Activated CD4-positive, alpha-beta T cell treated with anti-CD3 and anti-CD28 coated beads for 1 hour (primary cell): ENCODE measurements around the gene RHBDL1.
"Not testable (repeated sequence)": the region's sequence is repeated elsewhere in the genome, so short reads cannot be mapped to it uniquely, and the experiment has no call there.

Experiments used
- DNase-seq: peaks from one replicate; pipeline ENCODE4 v3.0.0-alpha.2; 2020

The RHBDL1 gene

DNA sequence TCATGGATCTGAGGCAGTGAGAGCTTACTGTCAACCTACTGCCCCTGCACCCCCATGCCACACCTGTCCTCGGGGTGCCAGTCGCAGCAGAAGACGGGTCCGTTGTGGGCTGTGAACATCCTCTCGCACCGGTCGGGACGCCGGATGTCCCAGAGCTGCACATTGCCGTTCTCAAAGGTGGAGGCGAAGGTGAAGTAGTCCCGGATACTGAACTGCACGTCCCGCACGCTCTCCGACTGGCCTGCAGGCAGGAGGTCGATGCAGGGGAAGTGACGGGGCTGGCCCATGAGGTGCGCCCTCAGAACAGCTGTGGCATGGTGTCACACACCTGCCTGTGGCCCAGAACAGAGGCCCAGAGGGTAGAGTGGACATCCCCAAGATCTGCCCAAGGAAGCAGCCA, 12.0 kb downstream of the RHBDL1 start:
- no peak for DNase-seq

DNA sequence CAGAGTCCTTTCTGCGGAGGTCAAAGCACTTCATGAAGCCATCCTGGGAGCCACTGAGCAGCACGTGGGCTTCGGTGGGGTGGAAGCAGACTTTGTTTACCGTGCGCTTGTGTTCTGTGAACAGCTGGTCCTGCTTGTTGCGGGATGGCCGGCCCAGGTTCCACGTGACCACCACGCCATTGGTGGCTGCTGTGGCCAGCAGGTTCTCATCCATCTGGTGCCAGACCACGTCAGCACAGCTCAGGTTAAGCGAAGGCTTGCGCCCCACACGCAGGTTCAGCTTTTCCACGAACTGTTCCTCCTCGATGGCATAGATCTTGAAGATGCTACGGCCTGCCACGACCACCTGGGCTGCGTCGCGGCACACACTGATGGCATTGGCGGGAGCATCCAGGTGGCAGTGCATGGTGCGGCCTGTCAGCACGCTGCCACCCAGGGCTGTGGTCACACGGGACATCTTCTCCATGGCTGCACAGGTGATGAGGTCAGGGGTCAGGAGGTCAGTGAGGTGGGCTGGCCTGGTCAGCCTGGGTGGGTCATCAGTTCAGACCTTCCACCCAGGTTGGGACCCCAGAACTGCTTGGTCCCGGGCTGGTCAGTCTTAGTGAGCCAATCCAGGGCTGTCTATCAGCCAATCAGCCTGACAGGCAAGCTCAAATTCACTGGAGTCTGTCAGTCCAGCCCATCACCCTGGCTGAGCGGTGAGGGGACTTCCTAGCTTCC, 13.9 kb downstream of the RHBDL1 start:
- DNase-seq: no peak

DNA sequence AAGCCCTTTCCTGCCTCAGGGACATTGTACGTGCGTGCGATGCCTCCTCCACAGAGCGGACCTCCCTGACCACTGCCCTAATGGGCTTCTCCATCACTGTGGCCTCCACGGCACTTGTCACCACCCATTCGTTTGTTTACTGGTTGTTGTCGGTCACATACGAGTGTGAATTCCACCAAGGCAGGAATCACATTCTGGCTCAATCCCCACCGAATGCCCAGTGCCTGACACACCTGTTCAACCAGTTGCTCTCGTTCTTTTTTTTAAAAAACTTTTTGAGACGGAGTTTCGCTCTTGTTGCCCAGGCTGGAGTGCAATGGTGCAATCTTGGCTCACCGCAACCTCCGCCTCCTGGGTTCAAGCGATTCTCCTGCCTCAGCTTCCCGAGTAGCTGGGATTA, 15.8 kb downstream of the RHBDL1 start:
- DNase-seq: not testable (repeated sequence)

DNA sequence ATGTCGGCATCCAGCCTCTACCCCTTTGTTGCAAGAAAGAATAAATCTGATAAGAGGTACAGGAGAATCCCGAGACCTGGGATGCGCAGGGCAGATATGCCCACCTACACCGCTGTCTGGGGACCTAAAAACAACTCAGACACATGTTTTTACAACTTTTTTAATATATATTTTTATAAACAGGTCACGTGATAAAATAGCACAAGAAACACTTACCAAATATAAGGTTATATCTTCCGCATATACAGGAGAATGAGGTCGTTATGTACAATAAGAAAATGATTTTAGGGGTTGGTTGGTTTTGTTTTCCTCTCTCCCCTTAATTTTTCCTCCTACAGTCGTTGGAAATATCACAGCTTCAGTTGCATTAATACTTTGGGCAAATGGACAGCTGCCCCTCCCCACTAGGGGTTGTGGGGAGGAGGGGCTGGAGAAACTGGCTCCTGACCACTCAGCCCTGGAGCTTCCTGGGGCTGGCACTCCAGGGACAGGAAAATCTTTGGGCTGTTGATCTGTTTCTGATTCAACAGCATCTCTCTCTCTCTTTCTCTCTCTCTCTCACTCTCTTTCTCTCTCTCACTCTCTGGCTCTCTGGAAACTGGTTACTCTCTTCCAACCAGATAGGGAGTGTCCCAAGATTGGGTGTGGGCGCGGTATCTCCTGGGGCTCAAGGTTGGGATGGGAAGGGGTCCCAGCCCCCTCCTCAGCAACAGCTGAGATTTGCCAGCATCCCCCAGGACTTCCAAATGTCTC, 17.1 kb downstream of the RHBDL1 start:
- no peak for DNase-seq

DNA sequence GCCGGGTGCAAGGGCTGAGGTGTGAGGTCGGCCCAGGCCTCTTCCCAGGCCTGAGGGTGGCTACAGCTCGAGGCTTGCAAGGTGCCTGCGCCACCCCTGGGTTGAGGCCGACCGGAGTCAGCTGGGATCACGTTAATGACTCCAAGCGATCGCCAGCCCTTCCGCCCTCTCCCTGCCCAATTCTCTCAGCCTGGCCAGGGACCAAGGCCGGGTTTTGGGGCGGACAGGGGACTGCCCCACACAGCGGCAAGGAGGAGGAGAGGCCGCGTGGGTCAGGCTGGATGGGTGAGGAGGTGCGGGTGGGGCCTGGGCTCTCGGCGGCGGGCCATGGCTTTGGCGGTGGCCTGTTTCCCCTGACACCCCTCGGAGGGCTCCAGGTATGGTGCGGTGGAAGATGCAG, 17.9 kb downstream of the RHBDL1 start:
- no peak for DNase-seq

DNA sequence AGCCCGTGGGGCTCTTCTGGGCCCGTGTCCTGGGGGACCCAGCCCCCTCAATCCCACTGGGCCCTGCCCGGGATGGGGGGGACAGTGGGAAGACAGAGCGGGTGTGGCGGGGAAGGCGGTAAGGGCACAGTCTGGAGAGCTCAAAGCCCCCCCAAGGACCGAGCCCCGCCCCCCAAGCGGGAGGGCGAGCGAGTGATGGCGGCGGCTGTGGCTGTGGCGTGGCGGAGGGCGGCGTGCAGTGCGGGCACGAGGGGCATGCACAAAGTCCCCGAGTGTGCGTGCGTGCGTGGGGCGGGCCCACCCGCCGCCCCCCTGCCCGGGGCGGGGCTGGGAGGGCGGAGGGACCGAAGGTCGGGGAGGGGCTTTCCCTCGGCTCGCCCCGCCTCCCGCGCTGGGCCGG, 18.3 kb downstream of the RHBDL1 start:
- no peak for DNase-seq

DNA sequence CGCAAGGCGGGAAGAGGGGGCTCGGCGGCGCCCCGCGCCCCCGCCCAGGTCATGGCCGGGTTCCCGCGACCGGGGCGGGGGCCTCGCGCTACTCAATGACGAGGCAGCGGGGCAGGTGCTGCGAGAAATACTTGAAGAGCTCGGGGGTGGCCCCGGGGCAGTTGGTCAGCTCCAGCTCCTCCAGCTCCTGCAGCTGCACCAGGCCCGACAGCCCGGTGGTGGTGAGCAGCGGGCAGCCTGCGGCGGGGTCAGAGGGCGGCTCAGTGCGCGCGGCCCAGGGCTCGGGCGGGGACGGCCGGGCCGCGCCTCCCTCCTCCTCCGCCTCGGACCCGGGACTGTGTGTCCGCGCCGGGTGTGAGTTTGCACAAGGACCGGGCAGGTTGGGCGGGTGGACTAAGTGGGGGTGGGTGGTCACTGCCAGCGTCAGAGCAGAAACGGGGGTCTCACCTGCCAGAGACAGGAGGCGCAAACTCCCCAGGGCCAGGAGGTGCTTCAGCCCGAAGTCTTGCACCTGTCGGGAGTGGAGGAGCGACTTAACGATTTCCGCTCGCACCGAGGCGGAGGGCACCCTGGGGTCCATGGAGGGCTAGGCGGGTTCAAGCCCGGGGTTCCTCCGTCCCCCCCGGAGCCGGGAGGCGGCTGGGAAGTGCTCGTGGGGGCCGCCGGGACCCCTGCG, 18.9 kb downstream of the RHBDL1 start:
- DNase-seq: no peak

DNA sequence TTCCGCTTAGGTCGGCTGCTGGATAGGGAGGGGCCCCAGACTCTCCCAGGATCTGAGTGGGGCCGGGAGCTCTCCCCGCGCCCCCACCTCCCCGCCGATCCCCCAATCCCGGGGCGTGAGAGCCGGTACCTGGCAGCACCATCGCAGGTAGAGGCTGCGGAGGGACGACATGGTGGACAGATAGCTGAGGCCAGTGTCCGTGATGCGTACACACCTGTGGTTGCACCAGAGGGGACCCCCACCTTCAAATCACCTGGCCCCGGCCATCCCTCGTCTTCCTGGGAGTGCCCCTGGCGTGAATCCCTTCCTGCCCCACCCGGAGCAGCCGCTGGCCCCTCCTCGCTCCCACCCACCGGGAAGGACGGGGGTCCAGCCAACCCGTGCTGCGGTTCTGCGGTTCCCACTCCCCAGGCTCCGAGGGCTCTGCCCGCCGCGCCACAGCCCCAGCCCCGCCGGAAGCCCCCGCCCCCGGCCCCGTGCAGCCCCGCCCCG, 19.4 kb downstream of the RHBDL1 start:
- DNase-seq: no peak

DNA sequence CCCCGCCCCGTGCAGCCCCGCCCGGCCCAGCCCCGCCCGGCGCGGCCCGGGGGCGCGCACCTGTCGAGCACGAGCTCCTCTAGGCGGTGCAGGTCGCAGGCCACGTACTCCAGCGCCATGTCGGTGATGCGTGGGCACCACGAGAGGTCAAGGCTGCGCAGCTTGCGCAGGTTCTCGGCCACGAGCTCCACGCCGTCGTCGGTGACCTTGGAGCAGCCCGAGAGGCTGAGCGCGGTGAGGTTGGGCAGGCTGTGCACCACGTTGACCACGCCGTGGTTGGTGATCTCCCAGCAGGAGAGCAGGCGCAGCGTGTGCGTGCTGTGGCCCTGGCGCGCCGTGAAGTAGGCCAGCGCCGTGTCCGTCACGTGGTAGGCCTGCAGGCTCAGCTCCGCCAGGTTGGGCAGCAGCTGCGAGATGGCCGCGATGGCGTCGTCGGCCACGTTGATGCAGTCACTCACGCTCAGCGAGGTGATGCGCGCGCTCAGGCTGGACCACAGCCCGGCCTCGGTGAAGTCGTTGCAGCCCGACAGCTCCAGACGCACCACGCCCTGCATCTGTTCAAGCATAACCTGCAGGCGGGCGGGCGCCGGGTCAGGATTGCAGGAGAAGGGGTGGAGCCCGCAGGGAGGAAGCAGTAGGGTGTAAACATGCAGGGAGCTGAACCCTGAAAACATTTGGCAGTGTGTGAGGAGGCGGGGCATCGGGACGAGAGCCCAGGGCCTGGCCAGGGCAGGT, 20.1 kb downstream of the RHBDL1 start:
- peak; percentile 61 for DNase-seq

DNA sequence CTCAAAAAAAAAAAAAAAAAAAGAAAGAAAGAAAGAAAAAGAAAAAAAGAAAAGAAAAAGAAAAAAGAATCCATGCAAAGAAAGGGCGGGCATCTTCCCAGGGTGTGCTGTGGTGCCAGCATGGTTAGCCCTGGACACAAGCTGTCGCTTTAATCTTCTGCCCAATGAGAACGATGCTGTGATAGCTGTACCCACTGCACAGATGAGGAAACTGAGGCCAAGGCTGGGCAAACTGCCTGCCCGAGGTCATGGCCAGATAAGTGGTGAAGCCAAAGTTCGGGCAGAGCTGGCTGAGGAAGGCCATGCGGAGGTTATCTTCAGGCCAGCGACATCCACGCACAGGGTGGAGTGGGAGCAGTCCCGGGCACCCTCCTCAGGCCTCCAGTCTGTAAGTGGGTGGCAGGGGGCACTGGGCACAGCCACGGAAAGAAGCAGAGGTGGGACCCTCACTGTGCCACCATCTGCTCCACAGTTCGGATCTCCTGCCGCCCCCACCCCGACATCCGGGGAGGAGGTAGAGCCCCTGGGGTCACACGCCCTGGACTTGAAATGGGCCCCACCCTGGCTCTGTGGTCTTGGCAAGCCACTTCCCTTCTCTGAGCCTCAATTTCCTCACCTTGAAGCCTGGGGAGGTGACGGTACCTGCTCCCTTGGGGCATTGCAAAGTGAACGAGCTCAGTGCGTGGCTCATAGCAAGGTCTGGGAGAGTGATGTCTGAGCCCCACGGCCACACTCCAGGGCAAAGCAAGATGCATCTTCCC, 23.6 kb downstream of the RHBDL1 start:
- DNase-seq: no peak

DNA sequence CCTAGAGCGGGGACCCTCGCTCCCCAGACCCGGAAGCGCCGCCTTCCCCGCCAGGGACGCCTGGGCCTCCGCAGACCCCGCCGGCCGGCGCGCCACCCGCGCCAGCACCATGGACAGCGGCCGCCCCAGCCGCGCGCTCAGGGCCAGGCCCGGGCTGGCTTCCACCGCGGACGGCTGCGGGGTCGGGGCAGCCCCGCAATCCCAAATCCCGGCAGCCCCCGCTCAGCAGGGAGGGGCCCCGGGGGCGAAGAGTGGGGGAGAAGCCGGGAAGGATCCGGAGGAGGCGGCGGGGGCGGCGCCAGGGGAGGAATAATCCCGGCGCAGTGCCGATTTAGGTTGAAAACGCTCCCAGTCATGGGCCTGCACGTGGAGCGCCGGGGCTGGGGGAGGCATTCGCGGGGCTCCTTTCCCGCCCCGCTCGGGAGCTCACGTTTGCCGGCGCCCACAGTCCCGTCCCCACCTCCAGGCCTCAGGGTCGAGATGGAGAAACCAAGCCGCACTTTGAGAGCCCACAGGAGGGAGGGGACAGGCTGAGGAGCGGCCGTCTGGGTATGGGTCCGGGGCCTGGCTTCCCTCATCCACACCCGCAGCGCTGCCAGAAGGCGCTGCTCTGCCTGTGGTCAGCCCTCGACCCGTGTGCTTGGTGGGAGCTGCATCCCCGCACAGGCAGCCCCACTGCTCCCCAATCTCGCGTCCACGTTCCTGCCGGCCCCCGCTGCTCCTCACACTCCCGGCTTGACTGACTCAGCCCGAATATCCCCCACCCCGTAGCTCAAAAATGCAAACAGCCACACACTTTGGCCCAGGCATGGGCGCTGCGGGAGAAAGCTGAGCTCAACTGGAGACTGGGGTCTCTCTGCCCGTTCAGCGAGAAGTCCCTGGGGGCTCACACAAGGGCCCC, 25.5 kb downstream of the RHBDL1 start:
- DNase-seq: no peak

DNA sequence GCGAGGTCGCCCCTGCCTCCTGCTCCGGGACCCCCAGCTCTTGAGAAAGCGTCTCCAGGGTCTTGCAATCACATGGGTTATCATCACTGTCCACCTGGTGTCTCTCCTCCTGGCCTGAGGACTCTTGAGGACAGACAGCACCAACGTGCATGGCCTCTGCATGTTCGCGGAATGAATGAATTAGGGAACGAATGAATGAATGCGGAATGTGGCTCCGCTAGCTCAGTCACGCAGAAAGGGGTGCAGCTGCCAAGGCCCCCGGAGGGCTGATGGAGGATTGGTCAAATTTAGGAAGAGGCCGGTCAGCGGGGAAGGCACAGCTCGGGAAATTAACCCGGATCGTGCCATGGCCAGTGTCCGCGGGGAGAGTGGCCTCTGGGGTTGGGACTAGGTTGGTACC, 26.9 kb downstream of the RHBDL1 start:
- DNase-seq: no peak

DNA sequence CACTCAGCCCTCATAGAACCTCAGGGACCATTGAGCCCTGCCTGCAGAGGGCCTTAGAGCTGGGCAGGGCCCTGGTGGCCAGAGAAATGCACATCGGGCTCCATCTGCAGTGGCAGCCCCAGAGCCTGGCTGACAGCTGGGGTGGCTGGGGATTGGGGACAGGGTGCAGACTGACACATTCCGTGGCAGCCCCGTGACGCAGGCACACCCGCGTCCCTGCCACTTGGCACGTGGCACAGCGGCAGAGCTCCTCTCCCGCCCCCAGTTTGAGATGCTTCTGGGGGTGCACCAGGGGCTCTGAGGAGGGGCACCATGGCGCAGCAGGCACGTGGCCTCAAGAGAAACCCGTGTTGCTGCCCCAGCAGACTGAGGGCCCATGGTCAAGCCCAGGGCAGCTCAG, 27.9 kb downstream of the RHBDL1 start:
- DNase-seq: no peak

DNA sequence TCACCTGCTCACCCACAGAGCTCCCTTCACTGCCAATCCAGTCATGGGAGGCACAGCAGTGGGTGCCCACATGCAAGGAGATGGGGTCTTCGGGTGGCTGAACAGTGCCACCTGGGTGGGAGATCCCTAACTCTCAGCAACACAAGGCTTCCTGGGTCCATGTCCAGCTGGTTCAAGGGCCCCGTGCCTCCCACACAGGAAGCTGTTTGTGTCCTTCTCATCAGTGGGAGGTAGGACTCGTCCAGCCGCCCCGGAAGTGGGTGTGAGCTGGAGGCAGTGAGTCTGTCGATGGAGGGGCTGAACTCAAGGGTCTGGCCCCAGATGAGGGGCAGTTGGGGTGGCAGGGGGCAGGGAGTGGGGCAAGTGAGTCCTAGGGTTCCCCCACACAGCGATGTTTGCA, 28.6 kb downstream of the RHBDL1 start:
- no peak for DNase-seq

DNA sequence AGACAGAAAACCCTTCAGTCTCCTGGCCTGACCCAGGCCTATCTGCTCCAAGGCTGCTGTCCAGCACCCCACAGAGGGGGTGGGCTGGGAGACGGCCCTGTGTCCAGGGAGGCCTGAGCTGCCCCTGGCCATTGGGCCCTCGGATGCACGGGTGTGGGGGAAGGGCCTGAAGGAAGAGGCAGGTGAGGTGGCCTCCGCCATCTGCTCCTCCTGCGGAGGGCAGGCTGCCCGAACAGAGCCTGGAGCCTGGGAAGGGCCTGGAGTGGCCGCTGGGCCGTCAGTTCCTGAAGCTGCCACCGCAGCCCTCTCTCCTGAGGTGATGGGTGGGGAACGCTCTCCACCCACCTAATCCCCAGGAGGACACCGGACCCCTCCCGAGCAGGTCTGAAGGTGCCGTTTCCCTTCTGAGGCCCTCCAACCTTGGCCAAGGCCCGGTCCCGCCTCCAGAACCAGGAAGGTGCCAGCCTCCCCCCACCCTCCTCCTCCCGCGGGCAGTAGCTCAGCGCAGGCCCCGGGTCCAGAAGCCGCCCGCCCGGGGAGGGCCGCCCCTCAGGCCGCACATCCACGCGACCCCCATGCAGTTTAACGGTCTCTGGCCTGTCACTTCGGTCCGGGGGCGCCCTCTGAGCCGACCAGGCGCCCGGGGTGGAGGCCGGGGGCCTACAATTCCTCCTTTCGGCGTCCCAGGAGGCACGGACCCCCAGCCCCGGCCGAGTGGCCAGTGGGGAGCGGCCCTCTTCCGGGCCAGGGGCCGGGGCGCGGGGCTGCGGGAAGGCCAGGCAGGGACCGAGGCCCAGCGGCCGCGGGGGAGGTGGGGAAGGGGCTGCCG, 29.3 kb downstream of the RHBDL1 start:
- no peak for DNase-seq

DNA sequence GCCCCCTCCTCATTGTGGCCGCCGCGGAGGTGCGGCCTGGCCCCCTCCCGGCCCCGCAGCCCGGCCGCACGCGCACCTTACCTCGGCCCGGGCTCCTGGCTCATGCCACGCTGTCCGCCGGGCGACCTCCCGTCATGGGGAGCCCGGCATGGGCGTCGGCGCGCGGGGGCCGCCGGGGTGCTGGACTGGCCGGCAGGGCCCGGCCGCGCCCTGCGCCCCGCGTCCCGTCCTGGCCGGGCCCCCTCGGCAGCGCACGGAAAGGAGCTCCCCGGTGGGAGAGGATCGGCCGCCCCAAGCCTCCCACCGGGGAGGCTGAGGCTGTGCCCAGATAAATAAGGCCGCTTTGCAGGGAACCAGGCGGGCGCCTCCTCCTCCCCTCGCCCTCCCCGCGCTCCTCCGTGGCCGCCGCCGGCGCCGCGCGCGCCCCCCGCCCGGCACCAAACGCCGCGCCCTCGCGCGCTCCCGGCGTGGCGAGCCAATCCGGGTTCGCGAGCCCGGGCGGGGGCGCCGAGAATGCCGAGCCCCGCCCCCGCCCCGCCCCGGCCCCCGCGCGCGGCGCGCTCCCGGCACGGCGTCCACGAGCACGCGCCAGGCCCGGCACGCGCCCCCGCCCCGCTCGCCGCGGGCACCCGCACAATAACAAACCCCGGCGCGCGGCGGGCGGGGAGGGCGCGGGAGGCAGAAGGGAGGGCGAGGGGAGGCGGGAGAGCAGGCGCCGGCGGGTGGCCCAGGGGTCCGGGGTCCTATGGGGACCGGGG, 30.1 kb downstream of the RHBDL1 start, which contains the start of gene FBXL16:
Gene FBXL16, minus strand, starts transcription at position 371 of the 758 bp plus-strand sequence. CDS start 8,396 bp downstream, outside the sequence.
- DNase-seq: no peak

DNA sequence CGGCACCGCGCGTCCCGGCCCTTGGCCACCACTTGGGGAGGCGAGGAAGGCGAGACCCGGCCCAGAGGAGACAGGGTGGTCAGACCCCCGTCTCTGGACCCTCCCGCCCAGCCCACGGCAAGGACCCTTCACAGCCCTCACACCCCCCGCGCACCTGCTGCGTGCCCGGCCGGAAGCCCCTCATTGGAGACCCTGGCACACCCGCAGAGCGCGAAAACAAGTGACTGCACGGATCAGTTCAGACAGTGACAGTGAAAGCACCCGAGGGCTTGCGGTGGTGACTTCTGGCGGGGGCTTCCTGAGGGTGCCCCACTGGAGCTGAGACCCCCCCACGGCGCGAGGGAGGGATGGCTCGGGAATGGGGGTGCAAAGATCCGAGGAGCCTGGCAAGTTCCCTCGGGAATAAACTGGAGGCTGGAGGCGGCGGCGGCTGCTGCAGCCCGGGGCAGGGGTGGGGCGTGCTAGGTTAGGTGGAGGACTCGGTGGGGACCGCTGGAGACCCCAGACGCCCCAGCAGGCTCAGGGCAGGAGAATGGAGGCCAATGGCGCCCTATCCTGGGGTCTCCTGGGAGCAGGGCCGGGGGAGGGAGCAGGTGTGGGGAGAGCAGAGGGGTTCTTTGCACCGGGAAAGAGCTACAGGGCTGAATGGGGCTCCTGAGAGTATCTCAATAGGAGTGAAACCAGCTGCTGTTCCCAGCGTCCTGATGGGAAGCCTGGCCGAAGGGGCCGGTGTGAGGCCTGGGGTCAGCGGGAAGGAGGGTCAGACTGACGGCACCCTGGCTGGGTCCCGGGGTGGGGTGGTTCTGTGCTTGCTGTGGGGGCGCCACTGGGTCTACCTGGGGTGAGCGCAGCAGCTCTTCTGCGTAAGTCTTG, 31.0 kb downstream of the RHBDL1 start:
- DNase-seq: no peak

DNA sequence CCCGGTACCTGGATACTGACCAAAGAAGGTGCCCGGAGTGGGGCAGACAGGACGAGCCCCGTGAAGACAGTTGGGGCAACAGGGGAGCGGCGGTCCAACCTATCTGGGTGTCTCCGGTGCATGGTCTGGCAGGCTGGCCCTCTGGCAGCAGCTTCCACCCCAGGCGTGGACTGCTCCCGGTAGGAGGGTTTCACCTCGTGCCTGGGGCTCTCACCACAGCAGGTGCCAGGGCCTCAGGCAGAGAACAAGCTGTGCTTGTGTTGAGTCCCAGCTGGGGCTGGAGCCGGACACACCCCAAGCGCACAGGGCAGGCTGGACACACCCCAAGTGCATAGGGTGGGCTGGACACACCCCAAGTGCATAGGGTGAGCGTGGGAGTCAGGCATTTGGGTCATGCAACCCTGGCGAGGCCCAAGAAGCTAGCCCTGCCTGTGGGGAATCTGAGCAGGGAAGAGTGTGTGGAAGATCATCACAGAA, 31.6 kb downstream of the RHBDL1 start:
- DNase-seq: no peak
